Natural killer cell (primary cell): ENCODE results near the gene HOXD9. TPM values are rescaled to one million over a fixed set of nuclear protein-coding genes. Genes with fewer than 3 reads are reported as not detected.

ENCODE experiments used
- ATAC-seq, 3 donors: fragments of 150-1000 bp in 2 of 3; fragments of 200-7000 bp in 1 of 3; cut with Tn5 transposase; 1 replicate in 1 of 3; 2 replicates in 2 of 3; pipeline ENCODE4 v1.10.0; 2021; ENCODE audit warnings: mild to moderate bottlenecking in 2 of 3, moderate library complexity in 2 of 3
- DNase-seq, 2 donors: peaks; one replicate each; pipeline versions ENCODE4 v3.0.0 to v3.0.0-alpha.2; 2013 to 2021; ENCODE audit warnings: mixed read lengths in 1 of 2
- H3K27ac ChIP-seq: one replicate; pipeline ENCODE4 v1.5.1; 2013; ENCODE audit warnings: mild to moderate bottlenecking, low read length
- H3K27me3 ChIP-seq: one replicate; pipeline ENCODE4 v1.6.1; 2013; ENCODE audit warnings: low read length; ENCODE audit not compliant: control insufficient read depth, insufficient read depth
- H3K36me3 ChIP-seq: one replicate; pipeline ENCODE4 v1.6.1; 2013; ENCODE audit warnings: low read length; ENCODE audit not compliant: control insufficient read depth, insufficient read depth
- H3K4me1 ChIP-seq: one replicate; pipeline ENCODE4 v1.6.1; 2013; ENCODE audit warnings: low read length; ENCODE audit not compliant: control insufficient read depth, insufficient read depth
- H3K4me3 ChIP-seq: one replicate; pipeline ENCODE4 v1.5.1; 2013; ENCODE audit warnings: low read length
- H3K9me3 ChIP-seq: one replicate; pipeline ENCODE4 v1.6.1; 2013; ENCODE audit warnings: low read length; ENCODE audit not compliant: control insufficient read depth, insufficient read depth
- H3K27ac Mint-ChIP-seq, 2 donors: one replicate each; pipeline ENCODE4 v1.8.0; 2022; ENCODE audit warnings: mild to moderate bottlenecking in 2 of 2, mixed read lengths in 2 of 2, moderate library complexity in 1 of 2
- H3K27me3 Mint-ChIP-seq, 2 donors: one replicate each; pipeline ENCODE4 v1.8.0; 2022; ENCODE audit warnings: low read depth in 2 of 2, mixed read lengths in 2 of 2
- H3K36me3 Mint-ChIP-seq: one replicate; pipeline ENCODE4 v1.8.0; 2022; ENCODE audit warnings: mixed read lengths
- H3K4me1 Mint-ChIP-seq, 2 donors: one replicate each; pipeline ENCODE4 v1.8.0; 2022; ENCODE audit warnings: mixed read lengths in 2 of 2
- H3K4me3 Mint-ChIP-seq: one replicate; pipeline ENCODE4 v1.8.0; 2022; ENCODE audit warnings: mild to moderate bottlenecking, moderate library complexity, mixed read lengths
- H3K9me3 Mint-ChIP-seq, 2 donors: one replicate each; pipeline ENCODE4 v1.8.0; 2022; ENCODE audit warnings: mixed read lengths in 2 of 2
- CTCF ChIP-seq: fragments of 200-600 bp; IDR thresholded peaks from one replicate; pipeline ENCODE4 v1.8.0; 2022; ENCODE audit warnings: antibody characterized with exemption
- WGBS: methylation state at CpG from one replicate; pipeline ENCODE4 v1.1.7; 2013; ENCODE audit warnings: missing lambda C conversion rate; ENCODE audit not compliant: insufficient coverage; 5-methylcytosine and 5-hydroxymethylcytosine counted together
- intact Hi-C: fragments of 100-400 bp; cut with micrococcal nuclease; formaldehyde crosslinking; loops from one replicate; pipeline ENCODE4 v1.14.2; 2022
- total RNA-seq, 4 donors: library from RNA; stranded (reverse); fragments of 120-200 nt in 1 of 4; gene quantifications; one replicate each; pipeline versions ENCODE4 v1.2.3 to v1.2.4, GENCODE V29; 2013 to 2022

Gene HOXD9
- total RNA-seq, 3 donors from 2014 or later (not counting 1 experiment from before 2014, with no cell fraction given), result not detected

GRCh38 chr2:176105078-176105729, 17.3 kb upstream of the HOXD9 start:
- H3K27me3 ChIP-seq, result peaks cover 75% of the 10 kb centered on the region
- no peak overlapping the region for H3K4me3 Mint-ChIP-seq

DNA sequence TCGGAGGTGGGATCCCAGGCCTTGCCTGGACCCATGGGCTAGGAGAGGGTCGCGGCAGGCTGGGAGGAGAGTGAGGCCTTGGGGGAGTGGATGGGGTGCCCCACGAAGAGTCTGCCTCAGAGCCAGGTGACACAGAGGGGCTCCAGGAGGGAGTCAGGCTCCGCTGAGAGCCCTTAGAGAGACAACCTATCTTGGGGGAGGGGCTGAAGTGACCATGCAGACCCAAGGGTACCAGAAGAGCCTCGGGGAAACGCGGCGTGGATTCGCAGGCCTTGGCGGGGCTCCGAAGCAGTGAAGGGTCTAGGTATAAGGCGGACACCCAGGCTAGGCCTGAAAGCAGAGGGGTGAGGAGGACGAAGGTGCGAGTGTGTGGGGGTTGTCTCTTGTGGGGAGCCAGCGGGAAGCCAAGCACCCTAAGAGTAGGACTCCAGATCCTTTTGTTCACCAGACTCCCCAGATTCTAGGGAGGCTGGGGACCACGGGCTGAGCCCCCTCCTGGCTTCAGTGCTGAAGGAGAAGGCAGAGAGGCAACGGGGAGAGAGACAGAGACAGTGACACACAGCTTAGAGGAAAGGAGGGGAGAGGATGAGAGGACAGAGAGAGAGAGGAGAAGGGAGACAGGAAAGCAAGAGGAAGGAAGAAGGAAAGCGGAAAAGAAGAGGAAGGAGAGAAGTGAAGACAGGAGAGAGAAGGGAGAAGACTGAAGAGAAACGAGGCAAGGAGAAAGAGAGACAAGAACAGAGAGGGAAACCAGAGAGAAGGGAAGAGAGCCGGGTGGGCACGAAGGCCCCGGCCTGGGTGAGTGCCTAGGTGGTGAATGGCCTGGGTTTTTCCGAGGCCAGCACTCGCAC, 16.6 kb upstream of the HOXD9 start:
- peaks cover 3% of the 10 kb centered on the region for H3K4me1 ChIP-seq
- Mint-ChIP-seq H3K27ac (no peak overlapping the region), H3K27me3 (peaks cover 80% of the 10 kb centered on the region in 2 donors), H3K4me3 (peak overlapping the region; percentile 51), H3K4me1 (peaks cover 0 to 27% of the 10 kb centered on the region in 2 donors), H3K9me3 (no peaks in the 10 kb centered on the region), H3K36me3 (peaks cover 8% of the 10 kb centered on the region)
- TF ChIP-seq CTCF, result no peak
- H3K36me3 ChIP-seq, result no peaks in the 10 kb centered on the region
- intact Hi-C loops, result no loop called here
- no peak overlapping the region for H3K4me3 ChIP-seq
- no peak for ATAC-seq
- no peak overlapping the region for H3K27ac ChIP-seq
- no peaks in the 10 kb centered on the region for H3K9me3 ChIP-seq
- DNase-seq, result peak in 1 of 2 donors; percentile 12
- 9% methylated on average over 25 of the region's 25 CpGs for WGBS
- peaks cover 75% of the 10 kb centered on the region for H3K27me3 ChIP-seq

More at GRCh38 chr2:176105078-176105729, 17.3 kb upstream of the HOXD9 start:
- no peak for TF ChIP-seq CTCF
- Mint-ChIP-seq H3K9me3 (no peaks in the 10 kb centered on the region), H3K27ac (no peak overlapping the region), H3K4me1 (peaks cover 0 to 27% of the 10 kb centered on the region in 2 donors), H3K36me3 (peaks cover 8% of the 10 kb centered on the region), H3K27me3 (peaks cover 80 to 82% of the 10 kb centered on the region in 2 donors)
- Histone ChIP-seq H3K36me3 (no peaks in the 10 kb centered on the region), H3K4me1 (peaks cover 3% of the 10 kb centered on the region), H3K9me3 (peaks cover 4% of the 10 kb centered on the region), H3K4me3 (no peak overlapping the region), H3K27ac (no peak overlapping the region)
- intact Hi-C loops, result no loop called here
- 10% methylated on average over 25 of the region's 25 CpGs for WGBS
- ATAC-seq, result no peak
- DNase-seq, result no peak

GRCh38 chr2:176106581-176107539, 15.7 kb upstream of the HOXD9 start, which contains the start of gene HOXD11:
Gene HOXD11, plus strand, starts transcription at chr2:176107280. Its CDS starts 76 bp downstream, at chr2:176107356.
- Mint-ChIP-seq H3K4me1 (peaks cover 0 to 27% of the 10 kb centered on the region in 2 donors), H3K9me3 (no peaks in the 10 kb centered on the region), H3K36me3 (peaks cover 8% of the 10 kb centered on the region), H3K27me3 (peaks cover 78 to 80% of the 10 kb centered on the region in 2 donors), H3K4me3 (peak within 1 kb of the TSS; percentile 51), H3K27ac (no peak within 1 kb of the TSS)
- no peaks in the 10 kb centered on the region for H3K36me3 ChIP-seq
- peaks cover 3% of the 10 kb centered on the region for H3K4me1 ChIP-seq
- peaks cover 75% of the 10 kb centered on the region for H3K27me3 ChIP-seq
- peak in 1 of 2 donors; percentile 36 for DNase-seq
- WGBS, result 7% methylated on average over 83 of the region's 85 CpGs
- no peak for TF ChIP-seq CTCF
- ATAC-seq, result no peak
- H3K9me3 ChIP-seq, result peaks cover under 1% of the 10 kb centered on the region
- H3K27ac ChIP-seq, result no peak within 1 kb of the TSS
- no peak within 1 kb of the TSS for H3K4me3 ChIP-seq
- intact Hi-C loops, result no loop called here
